ENCODE results near the gene POLR1H. TPM values are rescaled to one million over a fixed set of nuclear protein-coding genes. Genes with fewer than 3 reads are reported as not detected.
A peak's percentile ranks its signal among the peaks of the same experiment; 100 is the strongest.

The POLR1H gene
- total RNA-seq, 1 donor from 2014 or later: 16.8 TPM

DNA sequence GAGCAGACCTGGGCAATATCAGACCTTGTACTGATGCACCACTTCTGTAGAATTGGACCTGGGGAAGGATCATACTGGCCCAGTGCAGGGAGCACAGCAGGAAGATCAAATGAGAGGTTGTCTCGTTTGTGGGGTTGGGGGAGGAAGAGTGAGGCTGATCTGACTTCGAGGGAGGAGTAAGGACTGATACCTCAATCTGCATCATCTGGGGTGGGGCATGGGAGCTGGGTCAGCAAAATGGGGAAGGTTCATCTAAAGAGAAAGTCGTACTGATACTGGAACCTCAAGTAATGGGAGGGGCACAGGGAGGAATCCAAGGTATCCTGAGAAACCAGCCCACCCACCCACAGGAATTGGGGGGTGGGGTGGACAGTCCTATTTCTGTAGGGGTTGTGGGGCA lies 10.8 kb downstream of the POLR1H start:
- peaks cover 66% of the 10 kb centered on the region for H3K27me3 Mint-ChIP-seq (ENCODE audit: low read depth, unreplicated experiment)
- H3K4me1 Mint-ChIP-seq (ENCODE audit: low read depth, unreplicated experiment): peaks cover 24% of the 10 kb centered on the region

DNA sequence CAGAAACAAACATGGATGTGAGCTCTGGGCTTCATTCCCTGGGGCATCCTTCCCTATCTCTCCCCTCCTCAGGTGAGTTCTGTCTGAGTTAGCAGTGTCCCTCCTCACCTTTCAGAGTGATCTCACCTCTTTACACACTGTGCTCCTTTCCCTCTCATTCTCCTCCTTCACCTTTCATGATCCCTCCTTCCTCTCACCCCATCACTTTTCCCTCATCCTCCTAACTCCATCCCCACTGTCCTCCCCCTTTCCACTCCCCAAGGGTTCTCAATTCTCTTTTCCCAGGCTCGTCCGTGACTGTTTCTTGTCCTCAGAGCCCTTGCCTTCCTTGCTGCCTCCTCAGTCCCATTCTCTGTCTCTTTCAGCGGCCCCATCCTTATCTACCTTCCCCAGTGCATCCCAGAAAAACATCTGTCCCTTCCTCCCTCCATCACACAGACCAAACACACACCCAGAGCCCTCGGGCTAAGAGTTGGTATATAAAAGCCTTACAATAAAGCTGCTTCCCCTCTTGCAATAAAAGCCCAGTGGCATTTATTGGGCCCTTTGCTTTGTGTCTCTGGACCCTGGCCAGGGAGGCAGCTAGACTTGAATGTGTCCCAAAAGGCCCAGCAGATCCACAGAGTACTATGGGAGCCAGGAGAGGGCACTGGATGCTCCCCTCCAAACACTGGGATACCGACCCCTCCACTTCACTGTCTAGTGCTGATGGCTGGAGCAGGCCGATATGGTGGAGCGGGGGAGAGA lies 12.6 kb downstream of the POLR1H start:
- Histone ChIP-seq H3K4me3 (ENCODE audit: insufficient read depth, low read depth, low read length) (no peak overlapping the region), H2AFZ (ENCODE audit: low read depth, low read length) (no peak overlapping the region), H3K4me2 (ENCODE audit: low read length) (peak overlapping the region; percentile 74), H3K9me3 (ENCODE audit: insufficient read depth, low read depth, low read length) (no peaks in the 10 kb centered on the region), H3K27me3 (ENCODE audit: insufficient read depth, low read length) (peaks cover 72% of the 10 kb centered on the region), H3K79me2 (ENCODE audit: insufficient read depth, low read length) (no peaks in the 10 kb centered on the region), H4K20me1 (ENCODE audit: insufficient read depth, low read length) (peaks cover 11% of the 10 kb centered on the region), H3K27ac (ENCODE audit: low read depth, low read length) (no peak overlapping the region), H3K4me1 (ENCODE audit: insufficient read depth, low read length) (peaks cover 10% of the 10 kb centered on the region), H3K36me3 (ENCODE audit: insufficient read depth, low read length) (no peaks in the 10 kb centered on the region), H3K9ac (ENCODE audit: low read length) (no peak overlapping the region)
- Mint-ChIP-seq H3K36me3 (ENCODE audit: low read depth, unreplicated experiment) (peaks cover 30% of the 10 kb centered on the region), H3K27ac (ENCODE audit: unreplicated experiment) (no peak overlapping the region), H3K9me3 (ENCODE audit: unreplicated experiment) (peaks cover 9% of the 10 kb centered on the region), H3K4me3 (ENCODE audit: unreplicated experiment) (peak overlapping the region; percentile 36), H3K27me3 (ENCODE audit: low read depth, unreplicated experiment) (peaks cover 81% of the 10 kb centered on the region), H3K4me1 (ENCODE audit: low read depth, unreplicated experiment) (peaks cover 16% of the 10 kb centered on the region)
- DNase-seq (ENCODE audit: low read depth) (no peak), FAIRE-seq (no peak)
- TF ChIP-seq, protein P1, sequence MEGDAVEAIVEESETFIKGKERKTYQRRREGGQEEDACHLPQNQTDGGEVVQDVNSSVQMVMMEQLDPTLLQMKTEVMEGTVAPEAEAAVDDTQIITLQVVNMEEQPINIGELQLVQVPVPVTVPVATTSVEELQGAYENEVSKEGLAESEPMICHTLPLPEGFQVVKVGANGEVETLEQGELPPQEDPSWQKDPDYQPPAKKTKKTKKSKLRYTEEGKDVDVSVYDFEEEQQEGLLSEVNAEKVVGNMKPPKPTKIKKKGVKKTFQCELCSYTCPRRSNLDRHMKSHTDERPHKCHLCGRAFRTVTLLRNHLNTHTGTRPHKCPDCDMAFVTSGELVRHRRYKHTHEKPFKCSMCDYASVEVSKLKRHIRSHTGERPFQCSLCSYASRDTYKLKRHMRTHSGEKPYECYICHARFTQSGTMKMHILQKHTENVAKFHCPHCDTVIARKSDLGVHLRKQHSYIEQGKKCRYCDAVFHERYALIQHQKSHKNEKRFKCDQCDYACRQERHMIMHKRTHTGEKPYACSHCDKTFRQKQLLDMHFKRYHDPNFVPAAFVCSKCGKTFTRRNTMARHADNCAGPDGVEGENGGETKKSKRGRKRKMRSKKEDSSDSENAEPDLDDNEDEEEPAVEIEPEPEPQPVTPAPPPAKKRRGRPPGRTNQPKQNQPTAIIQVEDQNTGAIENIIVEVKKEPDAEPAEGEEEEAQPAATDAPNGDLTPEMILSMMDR (IDR thresholded peaks at IDR 0.05; ENCODE audit: insufficient read depth, low read depth, low read length): no peak
- TF ChIP-seq EZH2 (IDR thresholded peaks at IDR 0.05; ENCODE audit: insufficient read depth, low read length): no peak

More for the DNA sequence above, 10.8 kb downstream of the POLR1H start:
- Mint-ChIP-seq H3K9me3 (ENCODE audit: unreplicated experiment) (peaks cover 9% of the 10 kb centered on the region), H3K36me3 (ENCODE audit: low read depth, unreplicated experiment) (peaks cover 28% of the 10 kb centered on the region), H3K4me3 (ENCODE audit: unreplicated experiment) (peak overlapping the region; percentile 42), H3K27ac (ENCODE audit: unreplicated experiment) (no peak overlapping the region)
- H3K9me3 ChIP-seq (ENCODE audit: insufficient read depth, low read depth, low read length): no peaks in the 10 kb centered on the region
- no peak overlapping the region for H3K27ac ChIP-seq (ENCODE audit: low read depth, low read length)
- H3K79me2 ChIP-seq (ENCODE audit: insufficient read depth, low read length): peaks cover 15% of the 10 kb centered on the region
- H3K4me2 ChIP-seq (ENCODE audit: low read length): no peak overlapping the region
- H3K36me3 ChIP-seq (ENCODE audit: insufficient read depth, low read length): no peaks in the 10 kb centered on the region
- TF ChIP-seq EZH2 (IDR thresholded peaks at IDR 0.05; ENCODE audit: insufficient read depth, low read length): no peak
- TF ChIP-seq, protein P1 (IDR thresholded peaks at IDR 0.05; ENCODE audit: insufficient read depth, low read depth, low read length): no peak
- H3K27me3 ChIP-seq (ENCODE audit: insufficient read depth, low read length): peaks cover 55% of the 10 kb centered on the region
- no peak for DNase-seq (ENCODE audit: low read depth)
- peaks cover 11% of the 10 kb centered on the region for H4K20me1 ChIP-seq (ENCODE audit: insufficient read depth, low read length)
- no peak overlapping the region for H2AFZ ChIP-seq (ENCODE audit: low read depth, low read length)
- H3K9ac ChIP-seq (ENCODE audit: low read length): no peak overlapping the region
- H3K4me3 ChIP-seq (ENCODE audit: insufficient read depth, low read depth, low read length): no peak overlapping the region
- FAIRE-seq: no peak
- H3K4me1 ChIP-seq (ENCODE audit: insufficient read depth, low read length): peaks cover 14% of the 10 kb centered on the region

Measured in astrocyte (in vitro differentiated cells and primary cell).